Thoracic aorta (tissue), 2 donors: ENCODE measurements around the gene ZP3. TPM values are rescaled to one million over a fixed set of nuclear protein-coding genes. Genes with fewer than 3 reads are reported as not detected.
"Not testable (repeated sequence)": the region's sequence is repeated elsewhere in the genome, so short reads cannot be mapped to it uniquely, and the experiment has no call there.

Experiments
- ATAC-seq: fragments of 150-250 bp; one replicate; pipeline ENCODE4 v1.8.0; 2017; ENCODE audit warnings: low read depth; ENCODE audit not compliant: insufficient number of reproducible peaks, low FRiP score
- DNase-seq: peaks from one replicate; pipeline ENCODE4 v3.0.0-alpha.2; 2020; ENCODE audit warnings: low spot score
- H3K27ac ChIP-seq, 2 donors: fragments of 200-600 bp; sonication (generic); 1 replicate in 1 of 2; 2 replicates in 1 of 2; pipeline ENCODE4 v1.5.1; 2016; ENCODE audit warnings: mild to moderate bottlenecking in 2 of 2, moderate library complexity in 2 of 2
- H3K27me3 ChIP-seq: fragments of 200-600 bp; sonication (generic); replicated peaks from 2 replicates; pipeline ENCODE4 v1.6.0; 2016; ENCODE audit warnings: mild to moderate bottlenecking; ENCODE audit not compliant: insufficient read depth
- H3K36me3 ChIP-seq: fragments of 200-600 bp; sonication (generic); one replicate; pipeline ENCODE4 v1.5.1; 2016
- H3K4me1 ChIP-seq, 2 donors: fragments of 200-600 bp; sonication (generic); 1 replicate in 1 of 2; 2 replicates in 1 of 2; pipeline versions ENCODE4 v1.5.1 to v1.6.0; 2016; ENCODE audit warnings: low read depth in 2 of 2, mild to moderate bottlenecking in 1 of 2; ENCODE audit not compliant: control insufficient read depth in 1 of 2
- H3K4me3 ChIP-seq: fragments of 200-600 bp; sonication (generic); 2 replicates; pipeline ENCODE4 v1.5.1; 2016; ENCODE audit warnings: mild to moderate bottlenecking
- H3K9me3 ChIP-seq: fragments of 200-600 bp; sonication (generic); 2 replicates; pipeline ENCODE4 v1.5.1; 2016
- total RNA-seq, 2 donors: library from RNA; depleted of rRNA; stranded (reverse); fragments of >200 nt; gene quantifications; one replicate each; pipeline versions ENCODE4 v1.1.0 to v1.2.3, GENCODE V29; 2016
- TF ChIP-seq, protein P1 (sequence below): fragments of 200-600 bp; sonication (generic); IDR thresholded peaks from one replicate; pipeline ENCODE4 v1.5.1; 2019; ENCODE audit warnings: antibody characterized with exemption

ZP3 gene
- total RNA-seq, 2 donors from 2014 or later, result 1.6 TPM

DNA sequence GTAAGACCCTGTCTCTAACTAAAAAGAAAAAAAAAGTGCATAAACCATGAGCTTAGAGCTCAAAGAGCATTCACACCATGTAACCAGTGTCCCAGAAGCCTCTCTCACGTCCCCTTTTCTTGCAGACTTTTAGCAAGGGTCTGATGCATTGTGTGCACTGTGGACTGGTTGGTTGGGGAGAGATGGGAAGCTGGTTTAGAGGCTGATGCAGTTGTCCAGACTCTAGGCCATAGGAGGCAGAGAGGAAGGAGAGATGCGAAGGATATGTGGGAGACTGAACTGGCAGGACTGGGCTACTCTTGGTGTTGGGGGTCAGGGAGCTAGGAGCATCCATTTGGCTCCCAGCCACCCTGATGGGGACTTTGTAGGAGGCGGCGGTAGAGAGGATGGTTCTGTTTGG is 17.0 kb upstream of the ZP3 start:
- TF ChIP-seq, protein P1, sequence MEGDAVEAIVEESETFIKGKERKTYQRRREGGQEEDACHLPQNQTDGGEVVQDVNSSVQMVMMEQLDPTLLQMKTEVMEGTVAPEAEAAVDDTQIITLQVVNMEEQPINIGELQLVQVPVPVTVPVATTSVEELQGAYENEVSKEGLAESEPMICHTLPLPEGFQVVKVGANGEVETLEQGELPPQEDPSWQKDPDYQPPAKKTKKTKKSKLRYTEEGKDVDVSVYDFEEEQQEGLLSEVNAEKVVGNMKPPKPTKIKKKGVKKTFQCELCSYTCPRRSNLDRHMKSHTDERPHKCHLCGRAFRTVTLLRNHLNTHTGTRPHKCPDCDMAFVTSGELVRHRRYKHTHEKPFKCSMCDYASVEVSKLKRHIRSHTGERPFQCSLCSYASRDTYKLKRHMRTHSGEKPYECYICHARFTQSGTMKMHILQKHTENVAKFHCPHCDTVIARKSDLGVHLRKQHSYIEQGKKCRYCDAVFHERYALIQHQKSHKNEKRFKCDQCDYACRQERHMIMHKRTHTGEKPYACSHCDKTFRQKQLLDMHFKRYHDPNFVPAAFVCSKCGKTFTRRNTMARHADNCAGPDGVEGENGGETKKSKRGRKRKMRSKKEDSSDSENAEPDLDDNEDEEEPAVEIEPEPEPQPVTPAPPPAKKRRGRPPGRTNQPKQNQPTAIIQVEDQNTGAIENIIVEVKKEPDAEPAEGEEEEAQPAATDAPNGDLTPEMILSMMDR, result no peak
- no peak overlapping the region for H3K27ac ChIP-seq
- no peaks in the 10 kb centered on the region for H3K27me3 ChIP-seq
- no peaks in the 10 kb centered on the region for H3K9me3 ChIP-seq
- no peaks in the 10 kb centered on the region for H3K36me3 ChIP-seq
- no peaks in the 10 kb centered on the region for H3K4me1 ChIP-seq
- ATAC-seq (no peak), DNase-seq (no peak)
- H3K4me3 ChIP-seq, result no peak overlapping the region

DNA sequence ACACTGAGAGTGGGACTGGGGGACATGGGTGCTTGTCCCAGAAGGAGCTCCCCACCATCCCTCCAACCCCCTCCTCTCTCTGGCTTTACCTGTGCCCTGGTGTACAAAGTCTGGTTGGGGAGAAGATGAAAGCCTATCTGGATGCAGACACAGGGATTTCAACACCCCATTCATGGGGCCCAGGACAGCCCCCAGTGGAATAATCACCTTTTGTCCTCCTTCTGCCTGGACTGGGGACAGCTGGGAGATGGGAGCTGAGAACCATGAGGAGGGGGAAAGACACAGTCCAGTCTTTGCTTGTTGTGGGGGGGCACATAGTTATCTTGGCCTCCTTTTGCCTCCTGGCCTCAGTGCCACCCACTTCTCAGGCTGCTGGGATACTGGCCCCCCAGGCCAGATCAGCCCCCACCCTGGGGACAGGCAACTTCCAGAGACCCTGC is 16.6 kb upstream of the ZP3 start:
- Histone ChIP-seq H3K27me3 (no peaks in the 10 kb centered on the region), H3K9me3 (no peaks in the 10 kb centered on the region), H3K27ac (no peak overlapping the region), H3K4me3 (no peak overlapping the region), H3K4me1 (no peaks in the 10 kb centered on the region), H3K36me3 (no peaks in the 10 kb centered on the region)
- DNase-seq (no peak), ATAC-seq (no peak)
- TF ChIP-seq, protein P1, result no peak

DNA sequence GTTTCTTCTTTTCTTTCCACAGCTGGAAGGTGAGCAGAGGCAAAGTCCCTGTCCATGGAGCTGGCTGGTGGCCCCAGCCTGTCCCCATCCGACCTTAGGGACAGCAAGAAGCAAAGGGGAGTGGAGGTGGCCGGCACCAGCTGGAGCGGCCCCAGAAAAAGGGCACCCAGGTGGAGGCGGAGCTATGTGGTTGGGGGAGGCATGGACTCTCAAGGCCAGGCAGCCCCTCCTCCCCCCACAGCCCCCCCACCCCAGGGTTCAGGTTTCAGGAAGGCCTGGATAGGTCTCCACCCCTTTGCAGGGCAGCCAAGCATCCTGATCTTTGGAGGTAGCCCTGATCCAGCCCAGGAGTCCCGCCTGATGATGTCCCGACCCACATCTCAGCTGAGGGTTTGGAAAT is 15.2 kb upstream of the ZP3 start, which contains the start of gene SSC4D:
SSC4D (minus strand) TSS at position 161 of the 400 bp plus-strand sequence. CDS start 5,258 bp downstream, outside the sequence.
- ATAC-seq (no peak), DNase-seq (no peak)
- Histone ChIP-seq H3K4me1 (no peaks in the 10 kb centered on the region), H3K27ac (no peak within 1 kb of the TSS), H3K4me3 (no peak within 1 kb of the TSS), H3K27me3 (no peaks in the 10 kb centered on the region), H3K36me3 (no peaks in the 10 kb centered on the region), H3K9me3 (no peaks in the 10 kb centered on the region)
- TF ChIP-seq, protein P1, result no peak

DNA sequence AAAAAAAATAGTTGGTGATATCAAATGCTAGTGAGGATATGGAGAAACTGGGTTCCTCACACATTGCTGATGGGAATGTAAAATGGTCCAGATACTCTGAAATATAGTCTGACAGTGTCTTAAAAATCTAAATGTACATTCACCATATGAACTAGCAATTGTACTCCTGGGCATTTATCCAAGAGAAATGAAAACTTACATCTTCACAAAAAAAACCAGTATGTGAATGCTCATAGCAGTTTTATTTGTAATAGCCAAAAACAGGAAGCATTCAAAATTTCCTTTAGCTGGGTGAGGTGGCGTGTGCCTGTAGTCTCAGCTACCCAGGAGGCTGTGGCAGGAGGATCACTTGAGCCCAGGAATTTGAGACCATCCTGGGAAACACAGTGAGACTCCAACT is 13.1 kb upstream of the ZP3 start:
- DNase-seq (no peak), ATAC-seq (no peak)

DNA sequence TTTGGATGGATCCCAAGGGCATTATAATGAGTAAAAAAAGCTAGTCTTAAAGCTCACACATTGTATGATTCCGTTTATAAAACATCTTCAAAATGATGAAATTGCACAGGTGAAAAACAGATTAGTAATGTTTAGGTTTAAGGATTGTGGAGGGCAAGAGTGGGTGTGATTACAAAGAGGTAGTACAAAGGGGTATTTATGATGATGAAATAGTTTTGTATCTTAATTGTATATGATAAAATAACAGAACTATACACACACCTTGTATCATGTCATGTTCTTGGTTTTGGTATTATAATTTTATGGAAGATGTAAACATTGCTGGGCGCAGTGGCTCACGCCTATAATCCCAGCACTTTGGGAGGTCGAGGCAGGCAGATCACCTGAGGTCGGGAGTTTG is 12.5 kb upstream of the ZP3 start:
- no peak overlapping the region for H3K27ac ChIP-seq
- ATAC-seq (no peak), DNase-seq (no peak)
- H3K36me3 ChIP-seq, result no peaks in the 10 kb centered on the region
- H3K27me3 ChIP-seq, result no peaks in the 10 kb centered on the region
- H3K4me3 ChIP-seq, result no peak overlapping the region
- no peaks in the 10 kb centered on the region for H3K9me3 ChIP-seq
- no peaks in the 10 kb centered on the region for H3K4me1 ChIP-seq
- TF ChIP-seq, protein P1, result no peak

More for the DNA sequence above, 13.1 kb upstream of the ZP3 start:
- Histone ChIP-seq H3K27ac (no peak overlapping the region), H3K27me3 (no peaks in the 10 kb centered on the region), H3K4me3 (no peak overlapping the region), H3K4me1 (no peaks in the 10 kb centered on the region), H3K9me3 (no peaks in the 10 kb centered on the region), H3K36me3 (no peaks in the 10 kb centered on the region)
- TF ChIP-seq, protein P1, result no peak

DNA sequence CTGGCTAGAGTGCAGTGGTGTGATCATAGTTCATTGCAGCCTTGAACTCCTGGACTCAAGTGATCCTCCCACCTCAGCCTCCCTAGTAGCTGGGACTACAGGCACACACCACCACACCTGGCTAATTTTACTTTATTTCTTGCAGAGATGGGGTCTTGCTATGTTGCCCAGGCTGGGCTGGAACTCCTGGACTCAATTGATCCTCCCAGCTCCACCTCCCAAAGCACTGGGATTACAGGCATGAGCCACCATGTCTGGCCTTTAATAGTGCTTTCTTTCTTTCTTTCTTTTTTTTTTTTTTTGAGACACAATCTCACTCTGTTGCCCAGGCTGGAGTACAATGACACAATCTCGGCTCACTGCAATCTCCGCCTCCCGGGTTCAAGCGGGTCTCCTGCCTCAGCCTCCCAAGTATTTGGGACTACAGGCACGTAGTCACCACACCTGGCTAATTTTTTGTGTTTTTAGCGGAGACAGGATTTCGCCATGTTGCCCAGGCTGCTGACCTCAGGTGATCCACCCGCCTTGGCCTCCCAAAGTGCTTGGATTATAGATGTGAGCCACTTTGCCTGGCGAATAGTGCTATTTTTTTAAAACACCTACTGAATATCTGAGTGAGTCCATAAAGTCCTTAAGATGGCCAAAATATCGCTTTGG is 7.0 kb upstream of the ZP3 start:
- not testable (repeated sequence) for H3K9me3 ChIP-seq, H3K27ac ChIP-seq, ATAC-seq, H3K4me1 ChIP-seq, H3K36me3 ChIP-seq, H3K4me3 ChIP-seq, DNase-seq, H3K27me3 ChIP-seq

DNA sequence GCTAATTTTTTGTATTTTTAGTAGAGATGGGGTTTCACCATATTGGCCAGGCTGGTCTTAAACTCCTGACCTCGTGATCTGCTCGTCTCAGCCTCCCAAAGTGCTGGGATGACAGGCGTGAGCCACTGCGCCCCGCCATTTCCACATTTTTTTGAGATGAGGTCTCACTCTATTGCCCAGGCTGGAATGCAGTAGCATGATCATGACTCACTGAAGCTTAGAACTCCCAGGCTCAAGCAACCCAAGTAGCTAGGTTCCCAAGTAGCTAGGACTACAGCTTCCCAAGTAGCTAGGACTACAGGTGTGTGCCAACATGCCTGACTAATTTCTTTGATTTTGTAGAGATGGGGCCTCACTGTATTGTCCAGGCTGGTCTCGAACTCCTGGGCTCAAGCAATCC is 3.7 kb upstream of the ZP3 start:
- not testable (repeated sequence) for DNase-seq, H3K9me3 ChIP-seq, H3K4me3 ChIP-seq, H3K4me1 ChIP-seq, ATAC-seq, H3K27ac ChIP-seq, H3K27me3 ChIP-seq, H3K36me3 ChIP-seq
